HepG2 (cell line): ENCODE data around the gene ADGRB3. TPM values are rescaled to one million over a fixed set of nuclear protein-coding genes. Genes with fewer than 3 reads are reported as not detected.

ENCODE experiments used
- ATAC-seq: fragments of 200-7000 bp; cut with Tn5 transposase; 3 replicates; pipeline ENCODE4 v1.9.1; 2020; ENCODE audit warnings: mild to moderate bottlenecking, moderate library complexity
- BruUV-seq: library from RNA; stranded (reverse); fragments of 400-500 nt; replicated peaks from 2 replicates; lab custom pipeline; 2021; lab: Mats Ljungman, UMichigan
- CTCF ChIA-PET: fragments of 300-600 bp; formaldehyde crosslinking; extraction: SDS; loops from one replicate; lab custom pipeline; 2021; ENCODE audit warnings: low total read pairs, inconsistent platforms, low intra/inter-chr PET ratio; lab: Yijun Ruan, JAX
- POLR2A ChIA-PET: fragments of 350-600 bp; sonication (Branson Sonifier 250); formaldehyde crosslinking; loops from one replicate; lab custom pipeline; 2020; ENCODE audit warnings: antibody characterized with exemption, inconsistent platforms; lab: Yijun Ruan, JAX
- DNase-seq: peaks from one replicate; pipeline ENCODE4 v3.0.0-alpha.2; 2015; ENCODE audit warnings: low spot score
- FAIRE-seq: peaks from 3 replicates; lab custom pipeline; 2011; peaks lifted over from hg19 to GRCh38; lab: Jason Lieb, UNC
- H2AFZ ChIP-seq: one replicate; pipeline ENCODE4 v1.6.1; 2011; ENCODE audit warnings: low read length, inconsistent platforms
- H3K27ac ChIP-seq: fragments of 300-600 bp; 3 replicates; pipeline ENCODE4 v1.8.0; 2011; ENCODE audit warnings: mixed run types, mild to moderate bottlenecking, mixed read lengths, low read length, inconsistent platforms; ENCODE audit not compliant: insufficient read depth; ENCODE audit errors: extremely low read length
- H3K27me3 ChIP-seq, 2 experiments: fragments of 200-600 bp in 1 of 2; 2 replicates in 1 of 2; 3 replicates in 1 of 2; pipeline versions ENCODE4 v1.6.0 to v1.8.0; 2011; ENCODE audit warnings: low read length in 2 of 2, mild to moderate bottlenecking in 2 of 2, moderate library complexity in 2 of 2, inconsistent platforms in 1 of 2; ENCODE audit not compliant: insufficient read depth in 2 of 2, control insufficient read depth in 1 of 2
- H3K36me3 ChIP-seq, 2 experiments: fragments of 200-600 bp in 1 of 2; replicated peaks in 1 of 2; 2 replicates in 1 of 2; 3 replicates in 1 of 2; pipeline versions ENCODE4 v1.5.1 to v1.8.0; 2011; ENCODE audit warnings: low read length in 2 of 2, inconsistent platforms in 1 of 2; ENCODE audit not compliant: insufficient read depth in 2 of 2, control insufficient read depth in 1 of 2
- H3K4me1 ChIP-seq: 2 replicates; pipeline ENCODE4 v1.5.1; 2012; ENCODE audit warnings: low read length, inconsistent platforms; ENCODE audit not compliant: insufficient read depth
- H3K4me2 ChIP-seq: 2 replicates; pipeline ENCODE4 v1.6.0; 2011; ENCODE audit warnings: low read depth, low read length, inconsistent platforms
- H3K4me3 ChIP-seq, 3 experiments: fragments of 200-600 bp in 1 of 3; sonication (generic), shearing (Covaris generic) in 1 of 3; replicated peaks in 1 of 3; 2 replicates each; pipeline ENCODE4 v1.5.1; 2011 to 2016; ENCODE audit warnings: low read length in 3 of 3, inconsistent platforms in 2 of 3, low read depth in 2 of 3, mild to moderate bottlenecking in 2 of 3, control low read depth in 1 of 3, mixed read lengths in 1 of 3; ENCODE audit not compliant: insufficient read depth in 1 of 3
- H3K79me2 ChIP-seq: one replicate; pipeline ENCODE4 v1.6.1; 2011; ENCODE audit warnings: low read length, inconsistent platforms; ENCODE audit not compliant: insufficient read depth
- H3K9ac ChIP-seq: 2 replicates; pipeline ENCODE4 v1.6.0; 2011; ENCODE audit warnings: mild to moderate bottlenecking, low read depth, low read length, inconsistent platforms; ENCODE audit not compliant: insufficient read depth
- H3K9me3 ChIP-seq: 2 replicates; pipeline ENCODE4 v1.5.1; 2012; ENCODE audit warnings: mild to moderate bottlenecking, low read length
- H4K20me1 ChIP-seq: 2 replicates; pipeline ENCODE4 v1.6.0; 2011; ENCODE audit warnings: inconsistent platforms, mild to moderate bottlenecking, low read length, moderate library complexity; ENCODE audit not compliant: insufficient read depth
- FOXO1 ChIP-seq: sonication (generic); formaldehyde crosslinking; IDR thresholded peaks from 2 replicates; pipeline ENCODE4 v1.4.0; 2020; ENCODE audit warnings: missing genetic modification reagents
- GPN1 ChIP-seq: sonication (generic); formaldehyde crosslinking; IDR thresholded peaks from 2 replicates; pipeline ENCODE4 v1.5.1; 2020; ENCODE audit warnings: missing genetic modification reagents, borderline replicate concordance
- HIVEP1 ChIP-seq: sonication (generic); formaldehyde crosslinking; IDR thresholded peaks from 2 replicates; pipeline ENCODE4 v1.4.0; 2020; ENCODE audit warnings: mild to moderate bottlenecking, missing genetic modification reagents
- PITX1 ChIP-seq: sonication (generic); formaldehyde crosslinking; IDR thresholded peaks from 2 replicates; pipeline ENCODE4 v1.5.1; 2020; ENCODE audit warnings: mild to moderate bottlenecking, missing genetic modification reagents
- SKIL ChIP-seq: sonication (generic); formaldehyde crosslinking; IDR thresholded peaks from 2 replicates; pipeline ENCODE4 v1.8.0; 2022; ENCODE audit warnings: missing genetic modification reagents, mild to moderate bottlenecking, moderate library complexity, borderline replicate concordance
- SOX5 ChIP-seq: IDR thresholded peaks from 2 replicates; pipeline ENCODE4 v1.6.1; 2016; ENCODE audit warnings: borderline replicate concordance
- TOE1 ChIP-seq: sonication (generic); formaldehyde crosslinking; IDR thresholded peaks from 2 replicates; pipeline ENCODE4 v1.4.0; 2020; ENCODE audit warnings: mild to moderate bottlenecking, missing genetic modification reagents
- ZBTB39 ChIP-seq: sonication (generic); formaldehyde crosslinking; IDR thresholded peaks from 2 replicates; pipeline ENCODE4 v1.5.0; 2020; ENCODE audit warnings: missing genetic modification reagents
- ZNF446 ChIP-seq: sonication (generic); formaldehyde crosslinking; IDR thresholded peaks from 2 replicates; pipeline ENCODE4 v1.5.0; 2020; ENCODE audit warnings: mild to moderate bottlenecking, missing genetic modification reagents
- ZNF547 ChIP-seq: sonication (generic); formaldehyde crosslinking; IDR thresholded peaks from 2 replicates; pipeline ENCODE4 v1.5.1; 2020; ENCODE audit warnings: mild to moderate bottlenecking, missing genetic modification reagents
- ZNF691 ChIP-seq: sonication (generic); formaldehyde crosslinking; IDR thresholded peaks from 2 replicates; pipeline ENCODE4 v1.4.0; 2020; ENCODE audit warnings: missing genetic modification reagents, low read depth, mild to moderate bottlenecking, borderline replicate concordance
- ZNF772 ChIP-seq: sonication (generic); formaldehyde crosslinking; IDR thresholded peaks from 2 replicates; pipeline ENCODE4 v1.5.0; 2020; ENCODE audit warnings: mild to moderate bottlenecking, missing genetic modification reagents
- WGBS: methylation state at CpG from one replicate; pipeline ENCODE4 v1.1.6; 2017; ENCODE audit warnings: low lambda C conversion rate; 5-methylcytosine and 5-hydroxymethylcytosine counted together
- in situ Hi-C: cut with HindIII; loops from 2 replicates; pipeline ENCODE4 v1.10.0; 2017; ENCODE audit warnings: low pct_unique_long_range_greater_than_20kb; ENCODE audit not compliant: extremely low pct_ligation_motif_present
- intact Hi-C: fragments of 100-400 bp; cut with micrococcal nuclease; formaldehyde crosslinking; loops from one replicate; pipeline ENCODE4 v1.10.0; 2022; ENCODE audit not compliant: unreplicated experiment
- polyA plus RNA-seq, 8 experiments: library from polyadenylated mRNA; depleted of rRNA in 3 of 8; stranded (reverse) in 7 of 8; unstranded in 1 of 8; fragments of >200 nt; fragmentation: Illumina TruSeq in 4 of 8; extraction: Trizol in 4 of 8; gene quantifications; 2 replicates each; pipeline versions ENCODE4 v1.2.1 to v1.2.3, GENCODE V29; 2011 to 2016; ENCODE audit warnings: low read depth in 4 of 8, missing spikeins in 1 of 8, mixed read lengths in 1 of 8; ENCODE audit not compliant: insufficient read depth in 1 of 8
- total RNA-seq, 5 experiments: library from RNA; depleted of rRNA; stranded (reverse); fragments of >200 nt; fragmentation: Illumina TruSeq; extraction: Trizol; gene quantifications; 2 replicates each; pipeline ENCODE4 v1.2.3, GENCODE V29; 2016; ENCODE audit warnings: low read depth in 1 of 5

The ADGRB3 gene
- total and polyA plus RNA-seq, 2 of the 13 experiments (the other 11 are each of a cell fraction or from before 2014, with no cell fraction given), result not detected

GRCh38 chr6:69276204-69276603 is 641.1 kb downstream of the ADGRB3 start (continued):
- TF ChIP-seq TOE1, result no peak

- no peak for ATAC-seq
These were observed 644.7 kb downstream of the ADGRB3 start for GRCh38 chr6:69279805-69280204.

More at GRCh38 chr6:69279805-69280204, 644.7 kb downstream of the ADGRB3 start:
- 75% methylated on average over 4 of the region's 4 CpGs for WGBS
- Histone ChIP-seq H3K9me3 (no peaks in the 10 kb centered on the region), H3K9ac (no peak overlapping the region), H3K4me2 (no peak overlapping the region), H3K27ac (no peak overlapping the region), H3K4me3 (no peak overlapping the region), H4K20me1 (no peaks in the 10 kb centered on the region), H3K36me3 (no peaks in the 10 kb centered on the region), H3K4me1 (no peaks in the 10 kb centered on the region), H3K79me2 (no peaks in the 10 kb centered on the region), H2AFZ (no peak overlapping the region), H3K27me3 (no peaks in the 10 kb centered on the region)
- DNase-seq (no peak), FAIRE-seq (no peak)
- ChIA-PET POLR2A (no interaction called here), CTCF (no interaction called here)
- intact Hi-C loops, result no loop called here
- TF ChIP-seq ZNF547 (CRISPR knock-in tag) (no peak), GPN1 (CRISPR knock-in tag) (no peak), ZNF446 (CRISPR knock-in tag) (no peak), FOXO1 (CRISPR knock-in tag) (no peak), PITX1 (CRISPR knock-in tag) (no peak), ZBTB39 (no peak), SOX5 (CRISPR knock-in tag) (no peak), HIVEP1 (CRISPR knock-in tag) (no peak), ZNF691 (CRISPR knock-in tag) (no peak), SKIL (CRISPR knock-in tag) (no peak), ZNF772 (no peak)
- in situ Hi-C loops, result no loop called here
- BruUV-seq, result no TSS peak
